Skeletal muscle cell (primary cell): ENCODE results near the gene ROBO1.
"Not testable (repeated sequence)": the region's sequence is repeated elsewhere in the genome, so short reads cannot be mapped to it uniquely, and the experiment has no call there.

Experiments
- DNase-seq: peaks from one replicate; pipeline ENCODE4 v3.0.0-alpha.2; 2010; ENCODE audit warnings: low read depth
- H3K4me3 ChIP-seq: 2 replicates; pipeline ENCODE4 v1.5.1; 2011; ENCODE audit warnings: low read depth, mild to moderate bottlenecking, control low read depth, low read length, moderate library complexity

Gene ROBO1

GRCh38 chr3:79211586-79212359 is 556.0 kb downstream of the ROBO1 start:
- no peak for DNase-seq
- H3K4me3 ChIP-seq, result no peak overlapping the region

- DNase-seq, result peak; percentile 1
- H3K4me3 ChIP-seq, result no peak overlapping the region
Measured at GRCh38 chr3:79204351-79204750, 563.4 kb downstream of the ROBO1 start.

DNA sequence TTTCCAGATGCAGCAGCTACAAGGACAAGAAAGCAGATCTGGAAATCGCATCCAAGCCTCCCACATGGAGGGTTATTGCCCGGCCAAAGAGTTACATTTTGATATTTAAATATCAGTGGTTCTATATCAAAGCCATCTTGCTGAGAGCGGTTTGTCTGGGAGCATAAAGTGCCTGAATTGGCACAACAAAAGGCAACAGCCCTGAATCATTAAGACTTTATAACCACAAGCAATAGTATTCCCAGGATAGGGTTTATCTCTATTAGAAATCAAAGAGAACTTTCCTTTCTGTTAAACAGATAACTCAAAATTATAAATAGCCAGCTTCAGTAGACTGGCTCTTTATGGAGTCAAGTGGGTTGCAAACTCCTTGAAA is 564.7 kb downstream of the ROBO1 start:
- no peak for DNase-seq
- no peak overlapping the region for H3K4me3 ChIP-seq

DNA sequence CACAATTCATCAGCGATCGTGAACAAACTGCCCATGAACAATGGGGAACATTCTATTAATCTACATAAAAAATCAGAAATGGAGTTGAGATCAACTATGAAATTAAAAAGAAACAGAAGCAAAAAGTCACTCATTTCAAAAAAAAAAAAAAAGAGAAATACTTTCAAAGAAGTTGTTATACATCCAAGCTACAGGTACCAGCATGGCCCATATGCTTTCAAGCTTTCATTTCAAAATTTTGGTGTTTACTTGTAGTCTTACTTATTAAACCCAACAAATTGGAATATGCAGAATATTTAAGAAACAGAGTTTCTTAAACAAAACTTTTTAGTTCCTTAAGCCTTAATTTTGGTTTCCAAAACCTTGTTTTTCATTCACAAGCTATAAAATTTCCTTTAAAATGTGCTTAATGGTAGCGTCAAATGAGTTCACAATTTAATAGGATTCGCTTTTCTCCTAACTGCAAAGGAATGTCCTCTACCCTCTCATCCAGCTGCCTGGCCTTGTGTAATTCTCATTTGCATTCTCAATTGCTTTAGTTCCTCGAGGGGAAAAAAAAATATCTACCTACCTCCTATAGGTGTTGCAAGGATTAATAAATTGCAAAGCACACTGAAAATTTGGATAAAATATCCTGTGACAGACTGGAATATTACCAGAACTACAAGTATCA is 565.2 kb downstream of the ROBO1 start:
- no peak overlapping the region for H3K4me3 ChIP-seq
- DNase-seq, result no peak

DNA sequence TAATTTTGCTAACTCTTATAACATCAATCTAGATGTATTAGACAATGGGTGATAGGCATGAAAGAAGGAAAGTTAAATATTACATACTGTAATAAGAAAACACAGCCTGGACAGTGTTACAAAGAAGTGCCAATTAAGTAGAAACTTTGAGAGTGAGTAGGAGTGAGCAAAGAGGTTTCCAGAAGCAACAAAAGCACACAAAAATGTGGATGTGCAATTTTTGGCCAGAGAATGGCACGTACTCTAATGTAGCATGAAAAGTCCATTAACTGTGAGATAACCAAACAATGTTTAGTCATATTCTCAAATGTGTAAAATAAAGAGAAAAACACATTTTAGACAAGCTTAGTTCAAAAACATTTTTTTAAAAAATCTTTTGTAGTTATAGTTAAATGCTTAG is 567.3 kb downstream of the ROBO1 start:
- no peak for DNase-seq
- no peak overlapping the region for H3K4me3 ChIP-seq

GRCh38 chr3:79199966-79200365 is 567.8 kb downstream of the ROBO1 start:
- H3K4me3 ChIP-seq, result no peak overlapping the region
- DNase-seq, result no peak

GRCh38 chr3:79187426-79187825 is 580.4 kb downstream of the ROBO1 start:
- H3K4me3 ChIP-seq, result no peak overlapping the region
- no peak for DNase-seq

DNA sequence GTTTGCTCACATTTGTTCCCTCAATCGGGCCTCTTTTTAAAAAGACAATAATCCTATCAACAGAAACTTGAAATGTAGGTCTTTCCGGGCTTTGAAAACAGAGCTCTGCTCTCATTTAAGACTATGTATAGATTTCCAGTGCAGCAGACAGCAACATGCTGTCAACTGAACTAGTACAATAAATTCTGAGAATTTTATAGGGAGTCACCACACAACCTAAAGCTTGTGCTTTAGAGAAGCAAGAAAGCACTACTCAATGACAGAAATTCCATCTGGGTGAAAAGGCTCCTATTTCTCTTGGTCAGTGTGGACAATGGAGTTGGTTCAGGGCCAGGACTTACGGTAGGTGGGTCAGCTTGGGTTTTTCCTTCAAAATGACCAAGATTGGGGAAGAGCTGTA is 583.5 kb downstream of the ROBO1 start:
- no peak for DNase-seq

GRCh38 chr3:79183496-79183895 is 584.3 kb downstream of the ROBO1 start:
- H3K4me3 ChIP-seq, result no peak overlapping the region
- DNase-seq, result no peak

More for the DNA sequence above, 583.5 kb downstream of the ROBO1 start:
- no peak overlapping the region for H3K4me3 ChIP-seq

DNA sequence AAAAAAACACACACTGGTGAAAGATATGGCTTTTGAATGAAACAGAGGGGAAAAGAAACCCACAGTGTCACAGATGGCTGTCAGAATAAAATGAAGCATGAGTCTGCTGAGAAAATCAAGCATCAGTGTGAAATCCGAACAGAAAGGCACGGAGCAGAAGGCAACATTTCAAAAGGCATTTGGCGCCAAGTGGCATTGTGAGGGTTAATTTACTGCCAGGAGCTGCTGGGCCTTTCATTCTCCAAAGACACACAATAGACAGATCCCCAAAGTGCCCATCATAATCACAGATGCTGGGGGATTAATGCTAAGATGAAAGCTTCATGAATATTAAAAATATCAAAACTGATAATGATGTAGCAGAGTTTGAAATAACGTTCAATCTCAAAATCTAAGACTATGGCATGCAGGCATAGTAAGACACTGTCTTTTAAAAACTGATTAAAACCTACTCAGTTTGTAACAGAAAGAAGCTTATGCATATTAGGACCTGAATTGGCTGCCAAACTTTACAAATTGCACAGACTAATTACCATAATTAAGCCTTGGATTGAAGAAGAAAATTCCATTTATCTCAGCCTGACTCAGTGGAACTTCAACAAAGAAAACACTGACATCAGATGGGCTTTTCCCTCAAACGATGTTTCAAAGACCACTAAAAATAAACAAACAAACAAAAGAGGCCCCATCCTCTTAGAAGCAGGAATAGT is 589.2 kb downstream of the ROBO1 start:
- H3K4me3 ChIP-seq, result no peak overlapping the region
- DNase-seq, result no peak

DNA sequence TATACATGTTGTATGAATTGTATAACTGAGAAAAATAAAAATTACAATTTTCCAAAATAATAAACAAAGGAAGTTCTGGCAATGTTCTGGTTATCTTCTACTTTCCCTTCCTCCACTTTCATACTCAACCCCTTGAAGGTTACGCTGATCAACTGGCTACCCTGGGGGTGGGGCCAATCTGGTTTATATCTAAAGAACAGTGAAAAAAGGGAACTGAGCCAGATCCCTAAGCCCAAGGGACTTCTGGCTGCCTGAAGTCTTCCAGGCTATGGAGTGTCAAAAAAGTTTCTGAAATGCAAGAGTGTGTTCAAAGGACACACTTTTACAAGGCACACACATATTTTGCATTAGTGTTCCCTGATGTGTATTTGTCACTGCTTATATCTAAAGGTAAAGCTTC is 591.9 kb downstream of the ROBO1 start:
- no peak for DNase-seq
- no peak overlapping the region for H3K4me3 ChIP-seq

GRCh38 chr3:79173259-79173658 is 594.5 kb downstream of the ROBO1 start:
- H3K4me3 ChIP-seq, DNase-seq: not testable (repeated sequence)

DNA sequence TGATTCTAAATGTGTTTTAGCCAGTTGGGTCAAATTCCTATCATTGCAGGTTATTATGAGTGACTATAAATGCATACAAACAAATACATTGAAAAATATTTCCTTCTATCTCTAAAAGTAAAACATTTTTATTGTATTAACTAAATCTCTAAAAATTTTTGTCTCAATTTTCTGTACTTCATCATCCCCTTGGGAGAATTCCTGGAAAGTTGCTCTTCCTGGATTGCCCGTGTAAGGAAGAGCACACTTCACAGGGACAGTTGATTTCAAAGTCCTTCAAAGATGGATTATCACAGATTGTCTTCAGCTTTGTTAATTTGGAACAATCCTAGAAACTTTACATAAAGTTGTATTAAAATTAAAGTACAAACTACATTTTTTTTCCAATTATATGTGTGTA is 595.6 kb downstream of the ROBO1 start:
- no peak for DNase-seq
- no peak overlapping the region for H3K4me3 ChIP-seq

DNA sequence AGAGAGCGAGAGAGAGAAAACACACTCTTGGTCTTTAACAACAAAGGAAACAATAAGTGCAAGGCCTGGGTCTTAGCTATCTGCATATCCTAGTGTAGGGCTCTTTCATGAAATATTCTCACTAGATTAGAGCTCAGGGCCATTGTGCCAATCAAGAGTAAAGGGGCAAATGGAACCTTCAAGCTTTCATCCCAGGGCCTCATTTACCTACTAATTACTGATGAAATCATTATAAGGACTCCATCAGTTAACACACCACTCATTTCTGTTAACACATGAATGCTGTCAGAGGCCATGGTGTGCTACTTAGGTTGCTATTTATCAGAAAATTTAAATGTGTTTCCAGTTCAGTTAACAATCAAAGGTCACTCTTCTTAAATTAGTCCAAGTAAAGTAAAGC is 597.8 kb downstream of the ROBO1 start:
- no peak overlapping the region for H3K4me3 ChIP-seq
- DNase-seq, result no peak

DNA sequence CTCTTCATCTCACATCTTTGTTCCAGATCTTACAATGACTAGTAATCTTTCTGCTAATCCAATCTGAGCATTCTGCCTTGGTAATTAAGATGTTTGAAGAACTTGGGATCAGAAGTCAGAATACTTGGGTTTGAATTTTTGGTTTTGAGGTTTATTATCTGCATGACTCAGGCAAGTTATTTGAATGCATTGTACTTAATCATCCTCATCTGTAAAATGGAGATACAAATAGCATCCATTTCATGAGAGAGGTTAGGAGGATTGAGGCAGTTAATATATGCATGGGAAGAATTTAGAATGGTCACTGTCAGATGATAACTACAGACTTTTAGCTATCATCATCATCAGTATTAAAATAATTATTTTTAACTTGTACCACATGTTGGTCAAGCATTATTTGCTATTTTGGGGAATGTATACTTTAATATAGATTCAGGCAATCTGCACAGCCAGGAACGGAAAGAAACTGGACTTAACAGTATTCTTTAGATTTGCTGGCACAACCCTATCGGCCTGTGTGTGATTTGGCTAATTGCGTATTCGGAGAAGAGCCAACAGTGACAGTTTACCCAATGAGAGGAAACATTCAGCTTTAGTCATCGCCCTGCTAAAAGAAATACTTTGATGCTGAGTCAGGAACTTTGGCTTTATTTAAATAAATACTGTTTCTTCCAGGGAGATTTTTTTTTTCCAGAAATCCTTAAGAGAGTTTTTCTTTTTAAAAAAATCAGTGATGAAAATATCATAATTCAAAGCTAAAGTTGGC is 600.0 kb downstream of the ROBO1 start:
- H3K4me3 ChIP-seq, result no peak overlapping the region
- peak; percentile 83 for DNase-seq

- no peak for DNase-seq
- H3K4me3 ChIP-seq, result no peak overlapping the region
Measured at GRCh38 chr3:79162653-79163052, 605.1 kb downstream of the ROBO1 start.

- no peak for DNase-seq
- H3K4me3 ChIP-seq, result no peak overlapping the region
Measured at GRCh38 chr3:79161941-79162340, 605.9 kb downstream of the ROBO1 start.

DNA sequence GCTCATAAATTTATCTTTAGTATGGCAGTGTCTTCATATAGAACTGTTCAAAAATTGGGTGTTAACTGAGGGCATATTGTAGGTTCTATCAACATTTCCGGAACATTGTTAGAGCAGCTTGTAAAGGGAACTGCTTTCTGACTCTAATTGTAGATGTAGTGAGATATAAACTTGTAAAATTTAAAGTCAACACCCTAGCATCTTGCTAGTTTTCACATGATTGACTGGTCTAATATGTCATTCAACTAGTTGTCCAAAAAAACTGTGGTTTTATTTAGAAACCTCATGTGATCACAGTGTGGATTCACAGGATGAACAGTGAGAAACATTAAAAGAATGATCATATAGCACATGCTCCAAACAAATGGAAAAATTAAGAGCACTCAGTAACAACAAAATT is 607.4 kb downstream of the ROBO1 start:
- DNase-seq, result no peak
- H3K4me3 ChIP-seq, result no peak overlapping the region

- no peak for DNase-seq
- no peak overlapping the region for H3K4me3 ChIP-seq
Measured at GRCh38 chr3:79159736-79160135, 608.1 kb downstream of the ROBO1 start.

DNA sequence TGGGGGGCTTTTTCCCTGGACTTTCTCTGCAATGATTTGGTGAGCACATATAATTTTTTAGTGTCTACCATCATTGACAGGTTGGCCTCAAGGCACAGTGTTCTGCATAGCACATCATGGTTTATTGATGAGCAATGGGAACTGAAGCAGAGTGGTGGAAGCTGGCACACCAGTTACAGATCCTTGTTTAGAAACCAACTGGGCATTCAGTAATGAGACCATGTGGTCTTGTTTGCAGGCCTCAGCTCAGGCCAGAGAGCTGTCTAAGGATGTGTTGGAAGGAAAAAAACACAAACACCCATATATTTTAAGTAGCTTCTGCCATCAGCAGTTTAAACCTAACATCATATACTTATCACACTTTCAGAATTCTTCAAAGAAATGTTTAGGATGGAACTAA is 610.6 kb downstream of the ROBO1 start:
- no peak for DNase-seq
- H3K4me3 ChIP-seq, result no peak overlapping the region
